ENCODE data around the gene ASPSCR1.

The ASPSCR1 gene

GRCh38 chr17:81933178-81933699, 44.2 kb upstream of the ASPSCR1 start:
- Histone ChIP-seq H3K4me3 (ENCODE audit: low read length in 2 of 2) (no peak overlapping the region), H3K27ac (ENCODE audit: low read length) (no peak overlapping the region), H3K4me1 (ENCODE audit: control insufficient read depth, insufficient read depth, low read length) (peaks cover 17% of the 10 kb centered on the region), H3K9me3 (ENCODE audit: control insufficient read depth in 2 of 2, low read length in 2 of 2) (no peaks in the 10 kb centered on the region), H3K27me3 (ENCODE audit: control insufficient read depth in 1 of 2, insufficient read depth in 2 of 2, low read length in 2 of 2) (peaks cover 4 to 8% of the 10 kb centered on the region in 2 donors), H3K36me3 (ENCODE audit: control insufficient read depth in 2 of 2, insufficient read depth in 2 of 2, low read length in 2 of 2) (no peaks in the 10 kb centered on the region), H3K9ac (ENCODE audit: low read length in 2 of 2) (no peak overlapping the region)

GRCh38 chr17:81934098-81934757, 43.2 kb upstream of the ASPSCR1 start:
- Histone ChIP-seq H3K4me3 (ENCODE audit: low read length in 2 of 2) (no peak overlapping the region), H3K27me3 (ENCODE audit: control insufficient read depth in 1 of 2, insufficient read depth in 2 of 2, low read length in 2 of 2) (peaks cover 0 to 4% of the 10 kb centered on the region in 2 donors), H3K27ac (ENCODE audit: low read length) (no peak overlapping the region), H3K9ac (ENCODE audit: low read length in 2 of 2) (no peak overlapping the region), H3K36me3 (ENCODE audit: control insufficient read depth in 2 of 2, insufficient read depth in 2 of 2, low read length in 2 of 2) (no peaks in the 10 kb centered on the region), H3K9me3 (ENCODE audit: control insufficient read depth in 2 of 2, low read length in 2 of 2) (no peaks in the 10 kb centered on the region), H3K4me1 (ENCODE audit: control insufficient read depth, insufficient read depth, low read length) (peaks cover 11% of the 10 kb centered on the region)

- H3K9me3 ChIP-seq (ENCODE audit: control insufficient read depth in 2 of 2, low read length in 2 of 2): no peaks in the 10 kb centered on the region
- H3K4me1 ChIP-seq (ENCODE audit: control insufficient read depth, insufficient read depth, low read length): peaks cover 11% of the 10 kb centered on the region
- peaks cover 0 to 4% of the 10 kb centered on the region in 2 donors for H3K27me3 ChIP-seq (ENCODE audit: control insufficient read depth in 1 of 2, insufficient read depth in 2 of 2, low read length in 2 of 2)
- no peak overlapping the region for H3K4me3 ChIP-seq (ENCODE audit: low read length in 2 of 2)
- H3K36me3 ChIP-seq (ENCODE audit: control insufficient read depth in 2 of 2, insufficient read depth in 2 of 2, low read length in 2 of 2): no peaks in the 10 kb centered on the region
- no peak overlapping the region for H3K27ac ChIP-seq (ENCODE audit: low read length)
- H3K9ac ChIP-seq (ENCODE audit: low read length in 2 of 2): no peak overlapping the region
Observed at GRCh38 chr17:81934850-81935708, 42.4 kb upstream of the ASPSCR1 start.

GRCh38 chr17:81935709-81936084, 41.7 kb upstream of the ASPSCR1 start:
- H3K9me3 ChIP-seq (ENCODE audit: control insufficient read depth in 2 of 2, low read length in 2 of 2): no peaks in the 10 kb centered on the region
- H3K27me3 ChIP-seq (ENCODE audit: control insufficient read depth in 1 of 2, insufficient read depth in 2 of 2, low read length in 2 of 2): peaks cover 4% of the 10 kb centered on the region in 2 donors
- peaks cover 14% of the 10 kb centered on the region for H3K4me1 ChIP-seq (ENCODE audit: control insufficient read depth, insufficient read depth, low read length)
- H3K4me3 ChIP-seq (ENCODE audit: low read length in 2 of 2): no peak overlapping the region
- no peak overlapping the region for H3K9ac ChIP-seq (ENCODE audit: low read length in 2 of 2)
- H3K36me3 ChIP-seq (ENCODE audit: control insufficient read depth in 2 of 2, insufficient read depth in 2 of 2, low read length in 2 of 2): no peaks in the 10 kb centered on the region
- H3K27ac ChIP-seq (ENCODE audit: low read length): no peak overlapping the region

- H3K27ac ChIP-seq (ENCODE audit: low read length): no peak overlapping the region
- no peaks in the 10 kb centered on the region for H3K9me3 ChIP-seq (ENCODE audit: control insufficient read depth in 2 of 2, low read length in 2 of 2)
- H3K36me3 ChIP-seq (ENCODE audit: control insufficient read depth in 2 of 2, insufficient read depth in 2 of 2, low read length in 2 of 2): no peaks in the 10 kb centered on the region
- peaks cover 16% of the 10 kb centered on the region for H3K4me1 ChIP-seq (ENCODE audit: control insufficient read depth, insufficient read depth, low read length)
- H3K9ac ChIP-seq (ENCODE audit: low read length in 2 of 2): no peak overlapping the region
- no peak overlapping the region for H3K4me3 ChIP-seq (ENCODE audit: low read length in 2 of 2)
- peaks cover 9 to 14% of the 10 kb centered on the region in 2 donors for H3K27me3 ChIP-seq (ENCODE audit: control insufficient read depth in 1 of 2, insufficient read depth in 2 of 2, low read length in 2 of 2)
Observed at GRCh38 chr17:81939218-81939617, 38.2 kb upstream of the ASPSCR1 start.

- no peak overlapping the region for H3K4me3 ChIP-seq (ENCODE audit: low read length in 2 of 2)
- no peaks in the 10 kb centered on the region for H3K9me3 ChIP-seq (ENCODE audit: control insufficient read depth in 2 of 2, low read length in 2 of 2)
- H3K27me3 ChIP-seq (ENCODE audit: control insufficient read depth in 1 of 2, insufficient read depth in 2 of 2, low read length in 2 of 2): peaks cover 9 to 17% of the 10 kb centered on the region in 2 donors
- H3K9ac ChIP-seq (ENCODE audit: low read length in 2 of 2): no peak overlapping the region
- H3K36me3 ChIP-seq (ENCODE audit: control insufficient read depth in 2 of 2, insufficient read depth in 2 of 2, low read length in 2 of 2): no peaks in the 10 kb centered on the region
- no peak overlapping the region for H3K27ac ChIP-seq (ENCODE audit: low read length)
- peaks cover 16% of the 10 kb centered on the region for H3K4me1 ChIP-seq (ENCODE audit: control insufficient read depth, insufficient read depth, low read length)
Observed at GRCh38 chr17:81939881-81940385, 37.5 kb upstream of the ASPSCR1 start.

- H3K4me1 ChIP-seq (ENCODE audit: control insufficient read depth, insufficient read depth, low read length): peaks cover 16% of the 10 kb centered on the region
- H3K9ac ChIP-seq (ENCODE audit: low read length in 2 of 2): no peak overlapping the region
- no peaks in the 10 kb centered on the region for H3K9me3 ChIP-seq (ENCODE audit: control insufficient read depth in 2 of 2, low read length in 2 of 2)
- peaks cover 9 to 17% of the 10 kb centered on the region in 2 donors for H3K27me3 ChIP-seq (ENCODE audit: control insufficient read depth in 1 of 2, insufficient read depth in 2 of 2, low read length in 2 of 2)
- H3K36me3 ChIP-seq (ENCODE audit: control insufficient read depth in 2 of 2, insufficient read depth in 2 of 2, low read length in 2 of 2): no peaks in the 10 kb centered on the region
- H3K27ac ChIP-seq (ENCODE audit: low read length): no peak overlapping the region
- H3K4me3 ChIP-seq (ENCODE audit: low read length in 2 of 2): no peak overlapping the region
Observed at GRCh38 chr17:81940538-81941483, 36.6 kb upstream of the ASPSCR1 start.

- no peak overlapping the region for H3K27ac ChIP-seq (ENCODE audit: low read length)
- H3K9me3 ChIP-seq (ENCODE audit: control insufficient read depth in 2 of 2, low read length in 2 of 2): no peaks in the 10 kb centered on the region
- peaks cover 9 to 17% of the 10 kb centered on the region in 2 donors for H3K27me3 ChIP-seq (ENCODE audit: control insufficient read depth in 1 of 2, insufficient read depth in 2 of 2, low read length in 2 of 2)
- peaks cover 12% of the 10 kb centered on the region for H3K4me1 ChIP-seq (ENCODE audit: control insufficient read depth, insufficient read depth, low read length)
- no peak overlapping the region for H3K4me3 ChIP-seq (ENCODE audit: low read length in 2 of 2)
- H3K36me3 ChIP-seq (ENCODE audit: control insufficient read depth in 2 of 2, insufficient read depth in 2 of 2, low read length in 2 of 2): no peaks in the 10 kb centered on the region
- H3K9ac ChIP-seq (ENCODE audit: low read length in 2 of 2): no peak overlapping the region
Observed at GRCh38 chr17:81941484-81942166, 35.8 kb upstream of the ASPSCR1 start.

- no peak overlapping the region for H3K9ac ChIP-seq (ENCODE audit: low read length in 2 of 2)
- no peak overlapping the region for H3K27ac ChIP-seq (ENCODE audit: low read length)
- H3K36me3 ChIP-seq (ENCODE audit: control insufficient read depth in 2 of 2, insufficient read depth in 2 of 2, low read length in 2 of 2): no peaks in the 10 kb centered on the region
- no peak overlapping the region for H3K4me3 ChIP-seq (ENCODE audit: low read length in 2 of 2)
- peaks cover 8% of the 10 kb centered on the region for H3K4me1 ChIP-seq (ENCODE audit: control insufficient read depth, insufficient read depth, low read length)
- H3K27me3 ChIP-seq (ENCODE audit: control insufficient read depth in 1 of 2, insufficient read depth in 2 of 2, low read length in 2 of 2): peaks cover 9 to 17% of the 10 kb centered on the region in 2 donors
- no peaks in the 10 kb centered on the region for H3K9me3 ChIP-seq (ENCODE audit: control insufficient read depth in 2 of 2, low read length in 2 of 2)
Observed at GRCh38 chr17:81942167-81942553, 35.3 kb upstream of the ASPSCR1 start.

Measured in stomach smooth muscle (tissue), 2 donors.